DMS153 treated with DMSO at 0.1 percent for 48 hours (cell line): ENCODE data around the gene RRAS.

ENCODE experiments used
- DNase-seq: peaks from one replicate; lab custom pipeline; 2025; ENCODE audit not compliant: unreplicated experiment; lab: John Stamatoyannopoulos, UW

Gene RRAS

GRCh38 chr19:49655570-49656455 lies 15.9 kb upstream of the RRAS start:
- no peak for DNase-seq

- no peak for DNase-seq
These were observed 14.6 kb upstream of the RRAS start for GRCh38 chr19:49654581-49654980.

- DNase-seq = no peak
These were observed 13.5 kb upstream of the RRAS start for GRCh38 chr19:49653466-49653806.

- DNase-seq = no peak
These were observed 12.9 kb upstream of the RRAS start for GRCh38 chr19:49652551-49653465.

GRCh38 chr19:49651820-49652550 lies 12.0 kb upstream of the RRAS start:
- DNase-seq = no peak

- no peak for DNase-seq
These were observed 11.3 kb upstream of the RRAS start for GRCh38 chr19:49651029-49651819.

- DNase-seq = no peak
These were observed 6.6 kb upstream of the RRAS start for GRCh38 chr19:49646586-49646985.

- DNase-seq = no peak
These were observed 6.1 kb upstream of the RRAS start for GRCh38 chr19:49645995-49646394.

GRCh38 chr19:49645592-49645991 lies 5.6 kb upstream of the RRAS start:
- no peak for DNase-seq

- DNase-seq = no peak
These were observed 3.5 kb upstream of the RRAS start for GRCh38 chr19:49643466-49643865.

GRCh38 chr19:49642492-49643035 lies 2.6 kb upstream of the RRAS start:
- no peak for DNase-seq

- DNase-seq = peak; percentile 98
These were observed 1.9 kb upstream of the RRAS start, which contains the start of gene SCAF1 for GRCh38 chr19:49641688-49642491. TSS of gene SCAF1 (plus strand) at chr19:49642209. CDS start at chr19:49645027, 2,818 bp downstream.

GRCh38 chr19:49639401-49640112 lies 386 bp downstream of the RRAS start:
- no peak for DNase-seq

GRCh38 chr19:49637821-49638738 lies 1.9 kb downstream of the RRAS start:
- no peak for DNase-seq

GRCh38 chr19:49636233-49636932 lies 3.6 kb downstream of the RRAS start:
- no peak for DNase-seq

- DNase-seq = no peak
These were observed 4.3 kb downstream of the RRAS start for GRCh38 chr19:49635530-49636232.
